K562 (cell line): ENCODE data around the gene MAD1L1. TPM values are rescaled to one million over a fixed set of nuclear protein-coding genes. Genes with fewer than 3 reads are reported as not detected.

Experiments
- ARID2 ChIP-seq: fragments of 450-650 bp; IDR thresholded peaks from 2 replicates; pipeline ENCODE4 v1.6.1; 2017; ENCODE audit warnings: antibody characterized with exemption, mild to moderate bottlenecking
- DEAF1 ChIP-seq: fragments of 450-650 bp; formaldehyde crosslinking; IDR thresholded peaks from 2 replicates; pipeline ENCODE4 v1.4.0; 2020; ENCODE audit warnings: mild to moderate bottlenecking, moderate library complexity
- E2F5 ChIP-seq: sonication (generic); formaldehyde crosslinking; IDR thresholded peaks from 2 replicates; pipeline ENCODE4 v1.8.0; 2022; ENCODE audit warnings: mild to moderate bottlenecking, missing genetic modification reagents
- HES1 ChIP-seq: fragments of 450-650 bp; IDR thresholded peaks from 2 replicates; pipeline ENCODE4 v1.6.1; 2016; ENCODE audit warnings: low read depth, mild to moderate bottlenecking, moderate library complexity
- ZBTB40 ChIP-seq, 2 experiments: fragments of 450-650 bp in 1 of 2; sonication (generic) in 1 of 2; formaldehyde crosslinking in 1 of 2; IDR thresholded peaks; 2 replicates each; pipeline versions ENCODE4 v1.7.1 to v1.9.0; 2016 to 2022; ENCODE audit warnings: inconsistent platforms in 1 of 2, mild to moderate bottlenecking in 1 of 2, missing genetic modification reagents in 1 of 2
- ZKSCAN1 ChIP-seq: fragments of 150-350 bp; IDR thresholded peaks from 2 replicates; pipeline ENCODE4 v1.6.1; 2016; ENCODE audit warnings: low read depth, low read length
- polyA plus RNA-seq, 8 experiments: library from polyadenylated mRNA; depleted of rRNA in 4 of 8; stranded (reverse) in 5 of 8; unstranded in 3 of 8; fragments of >200 nt; fragmentation: Nextera tagmentation in 2 of 8; fragmentation: Illumina TruSeq in 1 of 8; extraction: Ambion mirVana in 2 of 8; extraction: Trizol in 1 of 8; gene quantifications; 2 replicates each; pipeline versions ENCODE4 v1.2.1 to v1.2.3, GENCODE V29; 2011 to 2014; ENCODE audit warnings: inconsistent platforms in 1 of 8, missing spikeins in 1 of 8
- total RNA-seq, 7 experiments: library from RNA; depleted of rRNA in 6 of 7; stranded (reverse); fragments of >200 nt in 6 of 7; fragmentation: Illumina TruSeq in 2 of 7; extraction: Trizol in 2 of 7; gene quantifications; 2 replicates each; pipeline versions ENCODE4 v1.2.1 to v1.2.3, GENCODE V29; 2011 to 2021; ENCODE audit warnings: low replicate concordance in 1 of 7

Gene MAD1L1
- total and polyA plus RNA-seq, 9 of the 15 experiments (the other 6 are each of a cell fraction or from before 2014, with no cell fraction given), result 1.7 to 89.7 (median 18.0) TPM

GRCh38 chr7:2108501-2109250 is 124.1 kb downstream of the MAD1L1 start (continued):
- TF ChIP-seq ZBTB40 (IDR thresholded peaks at IDR 0.05), result 0 out of 2 replicates have a peak, but pooled peaks have one; percentile 1
- no peak for TF ChIP-seq ZBTB40 (CRISPR knock-in tag; IDR thresholded peaks at IDR 0.05)
- TF ChIP-seq ARID2, result no peak
- TF ChIP-seq E2F5, result no peak
- no peak for TF ChIP-seq HES1
- no peak for TF ChIP-seq DEAF1 (CRISPR knock-in tag)
- no peak for TF ChIP-seq ZKSCAN1
